Measurements from ENCODE around the gene DNM3.

DNM3 gene

DNA sequence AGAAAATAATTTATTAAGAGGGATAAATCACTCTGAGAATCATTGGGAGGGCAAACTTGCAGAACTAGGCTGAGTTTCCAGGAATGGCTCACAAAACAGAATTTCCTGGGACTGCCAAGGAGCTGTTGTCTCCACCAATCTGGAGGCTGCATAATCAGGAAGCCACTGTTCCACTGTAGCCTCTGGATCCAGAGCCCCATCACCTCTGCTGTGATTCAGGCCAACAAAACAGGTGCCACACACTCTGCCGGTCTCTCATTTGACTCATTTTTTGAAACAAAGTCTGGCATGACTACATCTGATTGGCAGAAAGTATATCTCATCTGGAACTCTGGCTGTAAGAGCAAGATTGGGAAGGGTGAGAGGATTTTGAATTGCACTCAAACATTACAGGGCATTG, 400.2 kb downstream of the DNM3 start:
- Mint-ChIP-seq H3K9me3 (no peaks in the 10 kb centered on the region), H3K36me3 (no peaks in the 10 kb centered on the region), H3K27ac (no peak overlapping the region), H3K4me1 (no peaks in the 10 kb centered on the region), H3K27me3 (peaks cover 3% of the 10 kb centered on the region), H3K4me3 (no peak overlapping the region)
- DNase-seq: no peak
- CTCF ChIA-PET: no interaction called here

- H3K27ac Mint-ChIP-seq: no peak overlapping the region
- CTCF ChIA-PET: no interaction called here
Measured at GRCh38 chr1:172244865-172245264, 403.6 kb downstream of the DNM3 start.

DNA sequence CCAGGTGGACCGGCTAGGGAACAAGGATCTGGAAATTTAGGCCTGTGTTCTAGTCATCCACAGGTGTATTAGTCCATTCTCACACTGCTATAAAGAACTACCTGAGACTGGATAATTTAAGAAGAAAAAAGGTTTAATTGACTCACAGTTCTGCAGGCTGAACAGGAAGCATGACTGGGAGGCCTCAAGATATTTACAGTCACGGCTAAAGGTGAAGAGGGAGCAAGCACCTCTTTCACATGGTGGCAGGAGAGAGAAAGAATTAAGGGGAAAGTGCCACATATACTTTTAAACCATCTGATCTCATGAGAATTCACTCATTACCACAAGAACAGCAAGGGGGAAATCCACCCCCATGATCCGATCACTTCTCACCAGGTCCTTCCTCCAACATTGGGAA, 404.5 kb downstream of the DNM3 start:
- Mint-ChIP-seq H3K27ac (no peak overlapping the region), H3K4me3 (no peak overlapping the region), H3K36me3 (no peaks in the 10 kb centered on the region), H3K9me3 (no peaks in the 10 kb centered on the region), H3K27me3 (peaks cover 3% of the 10 kb centered on the region), H3K4me1 (no peaks in the 10 kb centered on the region)
- CTCF ChIA-PET: interaction anchor here (0.6 kb wide), 1 partner anchor 114 kb away, joined by 3 read pairs; no protein-coding TSS in a partner anchor
- DNase-seq: no peak

More at GRCh38 chr1:172244865-172245264, 403.6 kb downstream of the DNM3 start:
- H3K4me1 Mint-ChIP-seq: no peaks in the 10 kb centered on the region
- no peaks in the 10 kb centered on the region for H3K9me3 Mint-ChIP-seq
- no peaks in the 10 kb centered on the region for H3K36me3 Mint-ChIP-seq
- H3K27me3 Mint-ChIP-seq: peaks cover 3% of the 10 kb centered on the region
- DNase-seq: no peak
- H3K4me3 Mint-ChIP-seq: no peak overlapping the region

GRCh38 chr1:172246521-172247390, 405.5 kb downstream of the DNM3 start:
- DNase-seq: no peak
- CTCF ChIA-PET: no interaction called here
- Mint-ChIP-seq H3K4me1 (no peaks in the 10 kb centered on the region), H3K36me3 (no peaks in the 10 kb centered on the region), H3K27ac (no peak overlapping the region), H3K4me3 (no peak overlapping the region), H3K27me3 (peaks cover 3% of the 10 kb centered on the region), H3K9me3 (no peaks in the 10 kb centered on the region)

- peaks cover 18% of the 10 kb centered on the region for H3K9me3 Mint-ChIP-seq
- H3K27me3 Mint-ChIP-seq: no peaks in the 10 kb centered on the region
- H3K4me1 Mint-ChIP-seq: peaks cover 20% of the 10 kb centered on the region
- no peak overlapping the region for H3K4me3 Mint-ChIP-seq
- CTCF ChIA-PET: no interaction called here
- H3K27ac Mint-ChIP-seq: no peak overlapping the region
- DNase-seq: no peak
- peaks cover 16% of the 10 kb centered on the region for H3K36me3 Mint-ChIP-seq
Measured at GRCh38 chr1:172251486-172251885, 410.2 kb downstream of the DNM3 start.

DNA sequence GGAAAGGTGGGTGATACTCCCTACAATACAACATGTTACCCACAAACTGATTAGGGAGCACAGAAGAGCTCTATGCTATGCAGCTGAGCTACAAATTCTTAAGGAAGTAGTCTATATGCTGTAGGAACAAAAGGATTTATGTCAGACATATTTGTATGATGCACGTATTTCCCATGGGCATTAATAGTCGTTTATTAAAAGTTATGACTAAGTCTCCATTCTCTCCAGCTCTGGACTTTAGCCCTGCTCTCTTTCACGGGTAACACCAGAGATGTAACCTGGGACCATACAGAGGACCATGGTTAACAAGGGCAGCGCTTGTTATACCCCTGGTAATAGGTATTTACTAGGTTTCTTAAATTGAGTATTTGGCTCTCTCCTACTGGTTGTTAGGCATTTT, 411.0 kb downstream of the DNM3 start:
- Mint-ChIP-seq H3K27me3 (no peaks in the 10 kb centered on the region), H3K27ac (no peak overlapping the region), H3K4me3 (no peak overlapping the region), H3K36me3 (peaks cover 16% of the 10 kb centered on the region), H3K9me3 (peaks cover 21% of the 10 kb centered on the region), H3K4me1 (peaks cover 20% of the 10 kb centered on the region)
- DNase-seq: no peak
- CTCF ChIA-PET: no interaction called here

DNA sequence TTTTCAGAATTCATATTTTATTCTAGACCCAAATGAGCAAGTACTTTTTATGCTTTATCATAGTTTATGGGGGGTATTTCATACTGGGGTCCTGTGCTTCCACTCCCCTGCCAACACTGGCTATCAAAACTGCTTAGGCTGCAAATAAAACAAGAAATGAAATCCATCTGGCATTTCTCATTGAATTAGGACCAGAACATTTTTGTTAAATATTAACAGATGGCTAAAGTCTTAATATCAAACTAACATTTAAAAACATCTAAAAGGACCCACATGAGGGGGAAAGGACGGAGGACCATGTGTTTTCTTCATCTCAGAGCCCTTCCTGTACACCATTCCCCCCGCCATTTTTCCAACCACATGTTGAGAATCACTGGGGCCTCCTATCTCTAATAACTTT, 411.7 kb downstream of the DNM3 start:
- DNase-seq: no peak
- Mint-ChIP-seq H3K4me3 (no peak overlapping the region), H3K9me3 (peaks cover 25% of the 10 kb centered on the region), H3K27ac (no peak overlapping the region), H3K4me1 (peaks cover 20% of the 10 kb centered on the region), H3K27me3 (no peaks in the 10 kb centered on the region), H3K36me3 (peaks cover 16% of the 10 kb centered on the region)
- CTCF ChIA-PET: no interaction called here

- peak overlapping the region; percentile 74 for H3K27ac Mint-ChIP-seq
- H3K27me3 Mint-ChIP-seq: no peaks in the 10 kb centered on the region
- peaks cover 31% of the 10 kb centered on the region for H3K9me3 Mint-ChIP-seq
- peaks cover 20% of the 10 kb centered on the region for H3K4me1 Mint-ChIP-seq
- no peak overlapping the region for H3K4me3 Mint-ChIP-seq
- CTCF ChIA-PET: interaction anchor here (1.1 kb wide), 1 partner anchor 145 kb away, joined by 3 read pairs; no protein-coding TSS in a partner anchor
- no peak for DNase-seq
- peaks cover 16% of the 10 kb centered on the region for H3K36me3 Mint-ChIP-seq
Measured at GRCh38 chr1:172254521-172255222, 413.4 kb downstream of the DNM3 start.

DNA sequence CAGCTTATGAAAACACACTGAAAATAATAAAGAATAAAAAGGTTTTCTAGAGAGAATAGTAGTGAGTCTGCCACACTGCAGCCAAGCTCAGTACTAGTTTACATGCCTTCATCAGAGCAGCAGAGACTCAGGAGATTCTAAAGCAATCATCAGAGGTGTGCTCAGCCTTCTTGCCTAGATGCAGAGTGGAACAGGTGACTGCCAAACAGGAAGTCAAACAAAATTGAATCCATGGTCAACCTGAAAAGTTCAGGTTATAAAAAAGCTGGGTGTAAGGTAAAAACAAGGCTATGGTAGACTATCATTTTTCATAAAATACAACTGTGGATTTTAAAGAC, 413.9 kb downstream of the DNM3 start:
- peak overlapping the region; percentile 74 for H3K27ac Mint-ChIP-seq
- no peak for DNase-seq
- peaks cover 20% of the 10 kb centered on the region for H3K36me3 Mint-ChIP-seq
- peaks cover 36% of the 10 kb centered on the region for H3K9me3 Mint-ChIP-seq
- H3K4me3 Mint-ChIP-seq: no peak overlapping the region
- CTCF ChIA-PET: interaction anchor here (1.1 kb wide), 1 partner anchor 144 kb away, joined by 3 read pairs; no protein-coding TSS in a partner anchor
- no peaks in the 10 kb centered on the region for H3K27me3 Mint-ChIP-seq
- H3K4me1 Mint-ChIP-seq: peaks cover 20% of the 10 kb centered on the region

GRCh38 chr1:172265905-172266304, 424.6 kb downstream of the DNM3 start:
- Mint-ChIP-seq H3K27ac (no peak overlapping the region), H3K4me3 (no peak overlapping the region), H3K27me3 (no peaks in the 10 kb centered on the region), H3K9me3 (peaks cover 10% of the 10 kb centered on the region), H3K4me1 (peaks cover 19% of the 10 kb centered on the region), H3K36me3 (peaks cover 2% of the 10 kb centered on the region)
- DNase-seq: no peak
- CTCF ChIA-PET: interaction anchor here (1.2 kb wide), 1 partner anchor 9 kb away, joined by 3 read pairs; no protein-coding TSS in a partner anchor

- H3K4me1 Mint-ChIP-seq: peaks cover 25% of the 10 kb centered on the region
- no peak overlapping the region for H3K4me3 Mint-ChIP-seq
- no peaks in the 10 kb centered on the region for H3K27me3 Mint-ChIP-seq
- H3K36me3 Mint-ChIP-seq: no peaks in the 10 kb centered on the region
- CTCF ChIA-PET: interaction anchor here (1.2 kb wide), 1 partner anchor 10 kb away, joined by 3 read pairs; no protein-coding TSS in a partner anchor
- no peak overlapping the region for H3K27ac Mint-ChIP-seq
- H3K9me3 Mint-ChIP-seq: peaks cover 6% of the 10 kb centered on the region
- no peak for DNase-seq
Measured at GRCh38 chr1:172266528-172267174, 425.4 kb downstream of the DNM3 start.

- no peak overlapping the region for H3K4me3 Mint-ChIP-seq
- DNase-seq: no peak
- H3K9me3 Mint-ChIP-seq: peaks cover 2% of the 10 kb centered on the region
- H3K27me3 Mint-ChIP-seq: no peaks in the 10 kb centered on the region
- no peak overlapping the region for H3K27ac Mint-ChIP-seq
- H3K36me3 Mint-ChIP-seq: no peaks in the 10 kb centered on the region
- peaks cover 27% of the 10 kb centered on the region for H3K4me1 Mint-ChIP-seq
- CTCF ChIA-PET: no interaction called here
Measured at GRCh38 chr1:172268237-172268636, 426.9 kb downstream of the DNM3 start.

DNA sequence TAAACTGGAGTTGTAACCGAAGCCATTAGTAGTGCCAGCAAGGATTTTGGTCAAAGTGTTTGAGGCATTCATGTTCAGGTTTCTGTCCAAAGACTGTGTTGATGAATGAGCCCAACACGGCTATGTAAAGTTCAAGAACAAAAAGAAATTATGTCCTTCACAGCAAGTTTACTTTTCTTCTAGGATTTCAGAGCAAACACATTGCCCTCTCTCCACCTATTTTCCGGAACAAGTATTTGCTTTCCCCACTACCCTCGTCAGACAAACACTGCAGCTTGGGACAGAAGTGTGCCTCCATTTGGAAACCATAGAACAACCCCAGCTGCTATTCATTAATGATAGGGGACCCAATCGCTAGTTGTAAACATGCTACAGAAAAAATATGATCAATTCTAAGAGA, 427.8 kb downstream of the DNM3 start:
- Mint-ChIP-seq H3K27me3 (no peaks in the 10 kb centered on the region), H3K36me3 (no peaks in the 10 kb centered on the region), H3K27ac (no peak overlapping the region), H3K9me3 (no peaks in the 10 kb centered on the region), H3K4me3 (no peak overlapping the region), H3K4me1 (peaks cover 27% of the 10 kb centered on the region)
- CTCF ChIA-PET: interaction anchor here (0.8 to 1.7 kb wide), 7 partner anchors 69 to 267 kb away, joined by 3 to 6 read pairs (median 4); no protein-coding TSS in a partner anchor
- no peak for DNase-seq

- DNase-seq: no peak
- H3K36me3 Mint-ChIP-seq: no peaks in the 10 kb centered on the region
- no peak overlapping the region for H3K4me3 Mint-ChIP-seq
- H3K27ac Mint-ChIP-seq: no peak overlapping the region
- H3K9me3 Mint-ChIP-seq: no peaks in the 10 kb centered on the region
- H3K4me1 Mint-ChIP-seq: peaks cover 27% of the 10 kb centered on the region
- CTCF ChIA-PET: interaction anchor here (0.8 to 1.7 kb wide), 7 partner anchors 69 to 267 kb away, joined by 3 to 6 read pairs (median 4); no protein-coding TSS in a partner anchor
- H3K27me3 Mint-ChIP-seq: no peaks in the 10 kb centered on the region
Measured at GRCh38 chr1:172269644-172270043, 428.3 kb downstream of the DNM3 start.

All from activated naive CD4-positive, alpha-beta T cell treated with anti-CD3 and anti-CD28 coated beads, Interleukin-2, amount 10 ng/mL, durations not matched to agents 7 days and 5 days (primary cell).